ENCODE results near the gene SLC27A2.

- TF ChIP-seq GATA3 (IDR thresholded peaks at IDR 0.05; ENCODE audit: low read depth, low read length) (no peak), GATA2 (IDR thresholded peaks at IDR 0.05; ENCODE audit: low read depth, low read length) (no peak)
Measured at GRCh38 chr15:50190723-50191122, 8.7 kb downstream of the SLC27A2 start.
